Upper lobe of left lung (tissue), 4 donors: ENCODE data around the gene FAM169A.

ENCODE experiments used
- POLR2A ChIP-seq, 4 donors: fragments of 450-650 bp; IDR thresholded peaks; one replicate each; pipeline ENCODE4 v1.5.1; 2016 to 2017; ENCODE audit warnings: antibody characterized with exemption in 4 of 4, mild to moderate bottlenecking in 2 of 4
- POLR2AphosphoS5 ChIP-seq, 2 donors: sonication (generic); formaldehyde crosslinking; IDR thresholded peaks; one replicate each; pipeline ENCODE4 v1.5.1; 2017; ENCODE audit warnings: antibody characterized with exemption in 2 of 2
- TF ChIP-seq, protein P1 (sequence below), 6 experiments: fragments of 450-650 bp in 4 of 6; fragments of 200-600 bp in 2 of 6; sonication (generic) in 2 of 6; IDR thresholded peaks; one replicate each; pipeline ENCODE4 v1.5.1; 2016 to 2019; ENCODE audit warnings: antibody characterized with exemption in 6 of 6

DNA sequence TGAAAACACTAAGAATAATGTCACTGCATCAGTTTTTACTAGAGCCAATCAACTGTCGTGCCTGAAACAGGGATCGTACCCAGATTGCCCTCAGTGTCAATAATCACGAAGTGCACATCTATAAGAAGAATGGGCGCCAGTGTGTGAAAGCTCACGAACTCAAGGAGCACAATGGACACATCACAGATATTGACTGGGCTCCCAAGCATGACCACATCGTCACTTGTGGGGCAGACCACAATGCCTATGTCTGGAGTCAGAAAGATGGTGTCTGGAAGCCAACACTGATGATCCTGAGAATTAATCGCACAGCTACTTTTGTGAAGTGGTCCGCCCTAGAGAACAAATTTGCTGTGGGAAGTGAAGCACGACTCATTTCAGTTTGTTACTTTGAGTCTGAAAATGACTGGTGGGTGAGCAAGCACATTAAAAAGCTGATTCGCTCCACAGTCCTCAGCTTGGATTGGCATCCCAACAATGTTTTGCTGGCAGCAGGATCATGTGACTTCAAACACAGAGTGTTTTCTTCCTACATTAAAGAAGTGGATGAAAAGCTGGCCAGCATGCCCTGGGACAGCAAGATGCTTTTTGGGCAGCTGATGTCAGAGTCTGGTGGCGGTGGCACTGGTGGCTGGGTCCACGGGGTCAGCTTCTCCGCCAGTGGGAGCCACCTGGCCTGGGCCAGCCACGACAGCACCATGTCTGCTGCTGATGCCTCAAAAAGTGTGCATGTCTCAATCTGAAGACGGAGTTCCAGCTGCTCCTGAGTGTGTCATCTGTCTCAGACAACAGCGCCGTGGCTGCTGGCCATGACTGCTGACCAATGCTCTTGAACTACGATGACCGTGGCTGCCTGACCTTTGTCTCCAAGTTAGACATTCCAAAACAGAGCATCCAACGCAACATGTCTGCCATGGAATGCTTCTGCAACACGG, 66.9 kb downstream of the FAM169A start:
- TF ChIP-seq, protein P1, sequence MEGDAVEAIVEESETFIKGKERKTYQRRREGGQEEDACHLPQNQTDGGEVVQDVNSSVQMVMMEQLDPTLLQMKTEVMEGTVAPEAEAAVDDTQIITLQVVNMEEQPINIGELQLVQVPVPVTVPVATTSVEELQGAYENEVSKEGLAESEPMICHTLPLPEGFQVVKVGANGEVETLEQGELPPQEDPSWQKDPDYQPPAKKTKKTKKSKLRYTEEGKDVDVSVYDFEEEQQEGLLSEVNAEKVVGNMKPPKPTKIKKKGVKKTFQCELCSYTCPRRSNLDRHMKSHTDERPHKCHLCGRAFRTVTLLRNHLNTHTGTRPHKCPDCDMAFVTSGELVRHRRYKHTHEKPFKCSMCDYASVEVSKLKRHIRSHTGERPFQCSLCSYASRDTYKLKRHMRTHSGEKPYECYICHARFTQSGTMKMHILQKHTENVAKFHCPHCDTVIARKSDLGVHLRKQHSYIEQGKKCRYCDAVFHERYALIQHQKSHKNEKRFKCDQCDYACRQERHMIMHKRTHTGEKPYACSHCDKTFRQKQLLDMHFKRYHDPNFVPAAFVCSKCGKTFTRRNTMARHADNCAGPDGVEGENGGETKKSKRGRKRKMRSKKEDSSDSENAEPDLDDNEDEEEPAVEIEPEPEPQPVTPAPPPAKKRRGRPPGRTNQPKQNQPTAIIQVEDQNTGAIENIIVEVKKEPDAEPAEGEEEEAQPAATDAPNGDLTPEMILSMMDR (IDR thresholded peaks at IDR 0.05) = no peak
- no peak for TF ChIP-seq POLR2A (IDR thresholded peaks at IDR 0.05)
- no peak for TF ChIP-seq POLR2AphosphoS5 (IDR thresholded peaks at IDR 0.05)
